Panc1 (cell line): ENCODE results near the gene PHOX2A.

ENCODE experiments used
- SIN3A ChIP-seq: IDR thresholded peaks from 2 replicates; pipeline ENCODE4 v1.6.1; 2012; ENCODE audit warnings: low read depth, mild to moderate bottlenecking, low read length, moderate library complexity, borderline replicate concordance; ENCODE audit not compliant: insufficient read depth
- TF ChIP-seq, protein P1 (sequence below): fragments of 450-650 bp; IDR thresholded peaks from 2 replicates; pipeline ENCODE4 v1.5.1; 2017; ENCODE audit warnings: mild to moderate bottlenecking

DNA sequence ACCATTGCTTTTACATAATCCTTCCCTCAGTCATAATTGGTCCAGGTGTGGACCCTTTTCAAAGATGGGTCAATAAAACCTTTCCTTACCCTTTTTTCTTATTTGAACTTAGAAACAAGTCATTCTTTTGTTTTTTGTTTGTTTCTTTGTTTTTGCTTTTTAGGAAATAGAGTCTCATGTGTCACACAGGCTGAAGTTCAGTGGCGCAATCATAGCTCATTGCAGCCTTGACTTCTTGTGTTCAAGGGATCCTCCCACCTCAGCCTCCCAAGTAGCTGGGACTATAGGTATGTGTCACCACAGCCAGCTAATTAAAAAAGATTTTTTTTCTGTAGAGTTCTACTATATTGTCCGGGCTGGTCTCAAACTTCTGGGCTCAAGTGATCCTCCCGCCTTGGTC, 9.4 kb upstream of the PHOX2A start:
- TF ChIP-seq, protein P1, sequence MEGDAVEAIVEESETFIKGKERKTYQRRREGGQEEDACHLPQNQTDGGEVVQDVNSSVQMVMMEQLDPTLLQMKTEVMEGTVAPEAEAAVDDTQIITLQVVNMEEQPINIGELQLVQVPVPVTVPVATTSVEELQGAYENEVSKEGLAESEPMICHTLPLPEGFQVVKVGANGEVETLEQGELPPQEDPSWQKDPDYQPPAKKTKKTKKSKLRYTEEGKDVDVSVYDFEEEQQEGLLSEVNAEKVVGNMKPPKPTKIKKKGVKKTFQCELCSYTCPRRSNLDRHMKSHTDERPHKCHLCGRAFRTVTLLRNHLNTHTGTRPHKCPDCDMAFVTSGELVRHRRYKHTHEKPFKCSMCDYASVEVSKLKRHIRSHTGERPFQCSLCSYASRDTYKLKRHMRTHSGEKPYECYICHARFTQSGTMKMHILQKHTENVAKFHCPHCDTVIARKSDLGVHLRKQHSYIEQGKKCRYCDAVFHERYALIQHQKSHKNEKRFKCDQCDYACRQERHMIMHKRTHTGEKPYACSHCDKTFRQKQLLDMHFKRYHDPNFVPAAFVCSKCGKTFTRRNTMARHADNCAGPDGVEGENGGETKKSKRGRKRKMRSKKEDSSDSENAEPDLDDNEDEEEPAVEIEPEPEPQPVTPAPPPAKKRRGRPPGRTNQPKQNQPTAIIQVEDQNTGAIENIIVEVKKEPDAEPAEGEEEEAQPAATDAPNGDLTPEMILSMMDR: no peak
- no peak for TF ChIP-seq SIN3A
